GM19463 (cell line): Measurements from ENCODE around the gene RNF8.
"Not testable (repeated sequence)": the region's sequence is repeated elsewhere in the genome, so short reads cannot be mapped to it uniquely, and the experiment has no call there.

ENCODE experiments used
- ATAC-seq: cut with Tn5 transposase; IDR thresholded peaks from one replicate; pipeline ENCODE4 v1.9.1; 2021; ENCODE audit warnings: mild to moderate bottlenecking, moderate library complexity; ENCODE audit not compliant: unreplicated experiment

The RNF8 gene

DNA sequence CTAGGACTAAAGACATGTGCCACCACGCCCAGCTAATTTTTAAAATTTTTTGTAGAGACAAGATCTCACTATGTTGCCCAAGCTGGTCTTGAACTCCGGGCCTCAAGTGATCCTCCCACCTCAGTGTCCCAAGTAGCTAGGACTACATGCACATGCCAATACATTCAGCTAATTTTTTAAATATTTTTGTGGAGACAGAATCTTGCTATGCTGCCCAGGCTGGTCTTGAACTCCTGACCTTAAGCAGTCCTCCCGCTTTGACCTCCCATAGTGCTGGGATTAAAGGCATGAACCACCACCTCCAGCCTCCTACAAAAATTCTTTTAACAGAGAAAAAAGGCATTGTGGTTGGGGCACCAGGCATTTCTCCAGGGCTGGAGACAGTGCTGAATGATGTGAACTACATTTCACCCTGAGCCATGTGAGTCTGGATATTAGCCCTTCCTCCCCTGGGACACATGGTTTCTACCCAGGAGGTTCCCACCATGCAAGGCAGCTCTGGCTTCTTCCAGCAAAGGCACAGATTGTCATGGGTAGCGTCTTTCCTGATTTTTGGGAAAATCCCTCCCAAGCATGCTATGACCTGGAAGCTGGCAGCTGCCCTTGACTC, 42.9 kb downstream of the RNF8 start:
- ATAC-seq: no peak

DNA sequence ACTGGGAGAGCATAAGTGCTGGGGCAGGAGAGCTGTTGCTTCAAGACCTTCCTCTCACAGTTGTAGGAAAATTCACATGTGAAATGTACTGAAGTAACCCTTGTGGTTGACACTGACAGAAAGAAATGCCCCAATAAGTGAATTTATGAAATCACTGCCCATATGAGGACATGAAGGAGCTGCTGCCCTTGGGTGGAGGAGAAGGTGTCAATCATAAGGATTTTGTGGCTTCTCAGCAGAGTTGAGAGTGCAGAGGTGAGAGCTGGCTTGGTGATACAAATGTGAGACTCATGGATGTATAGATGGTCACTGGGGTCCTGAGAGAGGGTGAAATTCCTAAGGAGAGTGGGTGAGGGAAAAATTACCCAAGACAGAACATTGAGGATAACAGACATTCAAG, 45.3 kb downstream of the RNF8 start:
- ATAC-seq: no peak

DNA sequence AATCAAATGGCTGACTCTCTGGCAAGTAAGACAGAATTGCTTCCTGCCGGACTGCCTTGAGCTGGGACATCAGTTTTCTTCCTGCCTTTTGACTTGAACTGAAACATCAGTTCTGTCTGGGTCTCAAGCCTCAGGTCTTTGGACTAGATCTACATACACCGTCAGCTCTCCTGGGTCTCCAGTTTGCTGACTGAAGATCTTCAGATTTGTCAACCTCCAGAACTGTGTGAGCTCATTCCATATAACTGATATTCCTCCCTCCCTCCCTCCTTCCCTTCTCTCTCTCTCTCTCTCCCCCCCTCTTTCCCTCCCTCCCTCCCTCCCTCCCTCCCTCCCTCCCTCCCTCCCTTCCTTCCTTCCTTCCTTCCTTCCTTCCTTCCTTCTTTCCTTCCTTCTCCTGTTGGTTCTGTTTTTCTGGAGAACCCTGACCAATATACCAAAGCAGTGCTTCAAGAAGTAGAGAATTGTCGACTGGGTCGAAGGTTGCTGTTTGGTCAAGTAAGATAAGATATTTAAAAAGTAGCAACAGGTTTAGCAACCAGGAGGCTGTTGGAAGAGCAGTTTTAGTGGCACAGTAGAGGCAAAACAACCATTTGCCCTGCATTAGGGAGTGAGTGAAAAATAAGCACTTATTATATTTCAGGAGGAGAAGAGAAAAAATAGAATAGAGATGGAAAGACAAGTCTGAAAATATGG, 46.2 kb downstream of the RNF8 start:
- no peak for ATAC-seq

DNA sequence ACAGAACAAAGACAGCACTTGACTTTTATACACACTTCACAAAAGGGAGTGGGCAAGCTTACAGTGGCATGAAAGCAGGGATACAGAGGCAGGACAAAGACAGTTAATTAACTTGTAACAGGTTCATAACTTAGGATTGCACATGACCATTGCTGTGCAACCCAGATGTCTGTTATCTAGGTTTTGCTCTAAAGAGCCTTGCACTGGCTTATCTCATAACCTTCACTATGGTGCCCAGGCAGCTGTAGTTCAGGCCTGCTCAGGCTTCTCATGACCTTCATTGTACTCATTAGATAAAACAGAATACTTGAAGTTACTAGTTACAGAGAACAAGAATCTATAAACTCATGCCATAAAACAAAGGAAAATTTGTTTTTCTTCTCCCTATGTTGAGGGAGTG, 47.9 kb downstream of the RNF8 start:
- not testable (repeated sequence) for ATAC-seq

DNA sequence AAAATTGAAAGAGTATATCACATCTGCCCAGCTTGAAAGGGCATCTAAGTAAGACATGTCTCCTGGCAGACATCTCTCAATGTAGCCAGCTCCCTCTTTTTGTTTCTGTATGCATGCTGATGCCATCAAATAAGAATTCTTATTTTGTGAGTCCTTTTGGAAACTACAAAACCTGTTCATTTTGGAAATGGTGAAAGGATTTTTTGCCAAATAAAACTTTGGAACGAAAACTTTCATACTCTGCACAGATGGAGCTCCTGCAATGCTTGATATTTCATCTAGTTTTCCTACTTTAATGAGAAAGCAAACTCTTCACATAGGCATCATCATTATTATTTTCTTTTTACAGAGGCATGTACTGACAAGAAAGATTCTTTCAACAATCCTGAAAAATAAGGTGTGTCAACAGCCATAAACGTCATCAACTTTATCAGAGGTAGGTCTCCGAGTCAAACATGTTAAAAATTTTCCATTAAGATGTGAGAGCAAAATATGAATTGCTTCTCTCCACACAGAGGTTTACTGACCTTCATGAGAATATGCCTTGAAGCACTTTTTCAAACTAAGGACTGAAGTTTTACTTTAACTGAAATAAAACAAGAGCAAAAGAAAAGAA, 53.1 kb downstream of the RNF8 start:
- ATAC-seq: no peak

DNA sequence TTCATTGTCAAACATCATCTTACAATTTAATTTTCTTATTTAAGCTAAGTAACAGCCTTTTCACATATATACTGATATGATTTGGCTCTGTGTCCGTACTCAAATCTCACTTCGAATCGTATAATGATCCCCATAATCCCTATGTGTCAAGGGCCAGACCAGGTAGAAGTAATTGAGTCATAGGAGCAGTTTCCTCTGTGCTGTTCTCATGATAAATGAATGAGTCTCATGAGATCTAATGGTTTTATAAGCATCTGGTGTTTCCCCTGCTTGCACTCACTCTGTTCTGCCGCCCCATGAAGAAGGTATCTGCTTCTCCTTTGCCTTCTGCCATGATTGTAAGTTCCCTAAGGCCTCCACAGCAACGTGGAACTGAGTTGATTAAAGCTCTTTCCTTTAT, 54.2 kb downstream of the RNF8 start:
- ATAC-seq: no peak

DNA sequence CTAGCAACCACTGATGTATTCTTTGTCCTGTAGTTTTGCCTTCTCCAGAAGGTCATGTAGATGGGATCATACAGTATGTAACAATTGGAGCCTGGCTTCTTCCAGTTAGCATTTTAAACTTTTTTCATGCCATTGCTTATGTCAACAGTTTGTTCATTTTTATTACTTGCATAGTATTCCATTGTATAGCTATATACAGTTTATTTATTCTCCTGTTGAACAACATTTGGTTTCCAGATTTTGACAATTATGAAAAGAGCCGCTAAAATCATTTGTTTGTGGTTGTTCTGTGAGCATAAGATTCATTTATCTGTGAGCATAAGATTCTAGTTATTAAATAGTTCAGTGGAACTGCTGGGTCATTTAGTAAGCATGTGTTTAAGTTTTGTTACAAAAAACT, 55.7 kb downstream of the RNF8 start:
- ATAC-seq: no peak

DNA sequence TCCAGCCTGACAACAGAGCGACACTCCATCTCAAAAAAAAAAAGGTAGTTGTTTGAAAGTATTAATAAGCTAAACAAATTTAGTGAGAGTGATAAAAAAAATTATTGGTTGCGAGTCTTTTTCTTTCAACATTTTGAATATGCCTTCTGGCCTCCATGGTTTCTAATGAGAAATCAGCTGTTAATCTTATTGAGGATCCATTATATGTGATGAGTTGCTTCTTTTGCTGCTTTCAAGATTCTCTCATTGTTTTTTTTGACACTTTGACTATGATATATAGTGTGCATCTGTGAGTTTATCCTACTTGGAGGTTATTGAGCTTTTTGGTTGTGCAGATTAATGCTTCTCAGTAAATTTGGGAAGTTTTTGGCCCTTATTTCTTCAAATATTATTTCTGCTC, 63.6 kb downstream of the RNF8 start:
- no peak for ATAC-seq

DNA sequence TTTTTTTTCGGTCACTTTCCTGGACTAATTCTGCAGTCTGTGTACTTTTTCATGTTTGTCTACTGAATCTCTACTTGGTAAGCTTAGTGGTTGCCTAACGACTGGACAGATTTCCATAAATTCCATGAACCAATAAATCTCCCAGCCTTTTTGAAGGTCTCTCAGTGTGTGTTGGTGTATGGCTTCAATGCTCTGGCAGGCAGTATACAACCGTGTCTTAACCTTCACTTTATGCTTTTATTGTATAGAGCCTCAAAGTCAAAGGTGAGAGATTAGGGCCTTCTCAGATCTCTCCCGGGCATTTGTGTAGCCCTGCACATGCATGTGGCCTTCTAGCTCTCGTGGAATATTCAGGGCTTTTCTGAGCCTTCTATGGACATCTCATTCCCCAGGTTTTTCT, 64.9 kb downstream of the RNF8 start:
- ATAC-seq: no peak

DNA sequence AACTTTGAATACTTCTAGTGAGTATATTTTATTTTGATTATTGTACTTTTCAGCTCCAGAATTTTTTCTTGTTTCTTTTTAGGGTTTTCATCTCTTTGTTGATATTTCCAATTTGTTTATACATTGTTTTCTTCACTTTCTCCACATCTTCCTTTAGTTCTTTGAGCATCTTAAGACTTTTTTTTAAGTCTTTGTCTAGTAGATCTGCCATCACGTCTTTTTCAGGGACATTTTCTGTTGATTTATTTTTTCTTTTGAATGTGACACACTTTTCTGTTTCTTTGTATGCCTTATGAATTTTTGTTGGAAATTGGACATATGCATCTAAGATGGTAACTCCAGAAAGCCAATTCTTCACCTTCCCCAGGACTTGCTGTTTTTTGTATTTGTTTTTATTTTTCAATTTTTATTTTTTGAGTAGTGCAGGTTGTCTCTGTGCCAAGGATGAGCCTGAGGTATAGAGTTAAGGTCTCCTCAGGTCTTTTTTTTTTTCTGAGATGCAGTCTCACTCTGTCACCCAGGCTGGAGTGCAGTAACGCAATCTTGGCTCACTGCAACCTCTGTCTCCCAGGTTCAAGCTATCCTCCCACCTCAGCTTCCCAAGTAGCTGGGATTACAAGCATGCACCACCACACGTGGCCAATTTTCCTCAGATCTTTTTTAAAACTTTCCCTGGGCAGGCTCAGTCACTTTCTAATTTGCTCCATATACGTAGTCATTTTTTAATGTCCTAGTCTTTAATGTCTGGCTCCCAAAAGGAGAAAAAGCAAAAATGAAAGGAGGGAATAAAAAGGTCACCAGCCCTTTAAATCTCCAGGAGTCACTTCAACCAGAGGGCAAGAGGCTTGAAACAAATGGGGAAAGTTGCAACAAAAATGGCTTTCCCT, 72.5 kb downstream of the RNF8 start:
- ATAC-seq: no peak

DNA sequence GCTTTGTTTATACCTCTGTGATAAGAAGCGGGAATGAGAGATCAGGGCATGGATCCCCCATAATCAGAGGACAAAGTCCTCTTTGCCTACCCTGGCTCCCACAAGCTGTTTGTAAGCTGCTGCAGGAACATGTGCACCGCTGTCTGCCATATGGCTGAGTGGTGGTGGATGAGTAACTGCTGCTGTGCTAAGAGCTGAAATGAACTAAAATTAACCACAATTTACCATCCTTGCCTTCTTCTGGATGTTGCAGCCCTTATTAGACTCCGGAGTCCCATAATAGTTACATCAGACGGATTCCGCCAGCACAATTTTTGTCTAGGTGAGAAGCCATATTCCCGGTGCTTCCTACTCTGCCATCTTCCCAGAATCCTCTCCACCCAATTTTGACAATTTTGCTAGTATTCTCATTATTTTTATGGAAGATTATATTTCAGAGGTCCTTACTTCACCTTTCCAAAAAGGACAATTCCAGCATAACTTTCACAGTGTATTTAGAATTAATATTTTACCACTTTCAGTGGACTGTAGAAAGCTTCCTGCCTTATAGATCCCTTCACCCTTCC, 73.2 kb downstream of the RNF8 start:
- ATAC-seq: no peak

DNA sequence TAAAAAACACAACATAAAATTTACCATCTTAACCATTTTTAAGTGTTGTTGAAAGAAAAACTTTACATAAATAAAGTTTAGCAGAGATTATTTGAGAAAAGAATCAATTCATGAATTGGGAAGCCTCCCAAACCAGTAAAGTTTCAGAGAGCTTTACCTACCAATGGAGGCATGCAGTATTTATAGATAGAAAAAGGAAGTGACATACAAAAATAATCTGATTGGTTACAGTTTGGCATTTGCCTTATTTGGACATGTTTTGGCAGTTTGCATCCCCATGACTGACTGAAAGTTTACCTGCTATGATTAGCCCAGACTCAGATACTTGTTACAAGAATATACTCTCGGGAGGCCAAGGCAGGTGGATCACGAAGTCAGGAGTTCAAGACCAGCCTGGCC, 75.6 kb downstream of the RNF8 start:
- no peak for ATAC-seq

DNA sequence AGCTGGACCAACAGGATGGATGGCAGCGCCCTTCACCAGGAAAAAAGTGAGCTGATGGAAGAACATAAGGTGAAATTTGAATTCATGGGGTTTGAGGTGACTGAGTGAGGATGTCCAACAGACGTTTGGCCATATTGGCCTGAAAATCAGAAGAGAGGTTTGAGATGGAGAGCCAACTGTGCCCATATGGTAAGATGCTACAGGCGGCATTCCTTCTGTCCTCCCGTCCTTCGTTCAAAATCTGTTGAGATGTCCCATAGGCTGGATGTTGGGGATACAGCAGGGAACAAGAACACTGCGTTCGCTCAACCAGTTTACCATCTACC, 78.8 kb downstream of the RNF8 start:
- ATAC-seq: peak; percentile 2

DNA sequence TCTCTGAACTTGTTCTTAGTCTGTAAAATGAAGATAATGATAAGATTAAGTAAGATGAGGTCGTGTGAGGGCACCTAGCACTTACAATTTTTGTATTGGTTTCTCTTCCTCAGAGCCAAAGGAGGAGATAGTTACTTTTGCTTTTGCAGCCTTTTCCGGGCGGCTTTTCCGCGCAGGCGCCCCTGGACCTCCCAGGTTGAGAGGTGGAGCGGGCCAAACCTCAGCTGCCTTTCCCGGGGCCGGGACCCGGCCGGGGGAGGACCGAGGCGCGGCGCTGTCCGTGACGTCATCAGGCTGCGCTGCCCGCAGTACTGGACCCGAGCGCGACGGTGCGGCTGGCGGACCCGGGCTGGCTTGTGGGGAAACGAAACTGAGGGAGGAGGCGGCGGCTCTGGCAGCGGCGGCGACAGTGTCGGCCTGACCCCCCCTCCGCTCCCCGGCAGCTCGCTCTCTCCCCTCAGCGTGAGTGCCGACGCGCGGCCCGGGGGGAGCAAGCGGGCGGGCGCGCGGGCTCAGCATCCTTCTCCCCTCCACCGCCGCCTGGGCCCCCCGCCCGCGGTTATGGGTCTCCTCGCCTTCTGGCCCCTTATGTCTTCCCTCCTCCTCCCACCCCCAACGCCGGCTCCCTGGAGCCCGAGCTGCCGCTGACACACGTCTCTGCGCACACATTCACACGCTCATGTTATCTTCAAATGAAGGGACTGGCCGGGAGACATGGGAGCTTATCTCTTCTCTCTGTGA, 79.3 kb downstream of the RNF8 start, which contains the start of gene CMTR1:
TSS of gene CMTR1 (plus strand) at position 306 of the 741 bp plus-strand sequence. CDS start 2,409 bp downstream, outside the sequence.
- ATAC-seq: peak; percentile 83

DNA sequence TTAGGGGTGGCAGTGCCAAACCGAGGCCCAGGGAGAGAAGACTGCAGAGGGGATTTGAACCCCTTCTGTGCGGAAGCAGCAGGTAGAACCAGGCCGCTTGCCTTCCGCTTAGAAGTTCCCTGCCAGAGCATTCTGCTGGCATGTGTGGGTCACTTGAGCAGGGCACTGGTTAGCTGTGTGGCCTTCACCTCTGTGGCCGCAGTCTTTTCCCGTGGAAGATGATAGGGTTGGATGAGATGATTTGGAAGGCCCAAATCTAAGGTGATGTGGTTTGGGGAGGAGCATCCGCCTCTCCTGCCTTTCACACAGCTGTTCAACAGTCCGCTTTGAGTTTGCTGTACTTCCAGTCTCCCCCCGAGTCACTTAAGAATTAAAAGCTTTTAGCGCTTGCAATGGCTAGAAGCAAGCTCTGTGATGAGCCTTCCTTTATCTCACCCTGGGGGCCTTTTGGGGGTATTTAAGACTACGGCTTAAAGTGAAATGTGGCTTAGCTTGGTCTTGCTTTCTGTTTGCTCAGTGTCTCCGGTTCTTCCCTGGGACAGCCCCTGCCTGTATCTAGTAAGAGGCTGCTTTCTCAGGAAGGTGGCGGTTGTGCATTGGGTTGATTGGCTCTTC, 80.0 kb downstream of the RNF8 start:
- ATAC-seq: peak; percentile 29

DNA sequence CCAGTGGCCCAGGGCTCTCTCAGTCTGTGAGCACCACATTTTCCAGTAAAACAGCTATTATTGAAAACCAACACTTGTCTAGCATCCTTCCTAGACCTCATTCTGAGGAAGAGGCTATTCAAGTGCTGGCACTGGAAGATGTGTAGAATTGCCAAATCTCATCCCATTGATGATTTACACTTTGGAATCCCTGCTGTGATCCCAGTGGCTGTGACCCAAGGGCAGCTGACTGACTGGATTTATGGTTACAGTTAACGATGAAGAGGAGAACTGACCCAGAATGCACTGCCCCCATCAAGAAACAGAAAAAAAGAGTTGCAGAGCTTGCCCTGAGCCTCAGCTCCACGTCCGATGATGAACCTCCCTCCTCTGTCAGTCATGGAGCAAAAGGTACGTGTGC, 81.6 kb downstream of the RNF8 start:
- no peak for ATAC-seq

DNA sequence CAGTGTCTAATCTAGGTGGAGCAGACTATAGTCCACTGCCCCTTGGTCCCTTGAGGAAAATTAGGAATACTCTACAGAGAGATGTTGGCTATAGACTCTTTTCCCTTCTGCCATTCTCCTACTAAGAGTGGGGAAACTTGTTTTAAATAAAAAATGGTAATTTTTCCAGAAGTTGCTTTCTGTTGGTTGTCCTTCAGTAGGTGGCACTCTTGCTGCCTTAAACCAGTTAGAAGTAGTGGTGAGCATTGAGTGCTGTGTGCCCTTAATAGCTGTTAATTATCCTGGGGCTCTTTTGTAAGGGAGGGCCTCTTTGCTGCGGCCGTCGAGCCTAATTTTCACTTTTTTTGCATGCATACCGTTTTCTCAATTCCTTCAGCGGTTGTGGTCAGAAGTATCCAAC, 82.0 kb downstream of the RNF8 start:
- no peak for ATAC-seq

DNA sequence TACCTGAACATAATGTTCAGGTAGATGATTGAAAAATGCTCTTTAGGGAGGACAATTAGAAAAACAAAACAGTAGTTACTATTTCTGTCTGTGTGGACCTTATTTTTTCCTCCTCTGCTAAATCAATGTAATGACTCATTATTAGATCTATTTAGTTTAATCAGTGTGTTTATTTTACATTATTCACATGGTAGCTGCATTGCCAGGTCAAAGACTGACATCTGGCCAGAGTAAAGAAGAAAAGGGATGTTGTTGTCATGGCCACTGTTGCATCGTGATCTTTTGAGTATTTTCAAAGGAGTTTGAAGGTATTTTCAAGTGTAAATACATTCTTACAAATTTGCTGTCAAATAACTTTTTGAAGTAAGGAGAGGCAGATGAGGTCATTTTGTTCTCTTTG, 85.1 kb downstream of the RNF8 start:
- no peak for ATAC-seq

DNA sequence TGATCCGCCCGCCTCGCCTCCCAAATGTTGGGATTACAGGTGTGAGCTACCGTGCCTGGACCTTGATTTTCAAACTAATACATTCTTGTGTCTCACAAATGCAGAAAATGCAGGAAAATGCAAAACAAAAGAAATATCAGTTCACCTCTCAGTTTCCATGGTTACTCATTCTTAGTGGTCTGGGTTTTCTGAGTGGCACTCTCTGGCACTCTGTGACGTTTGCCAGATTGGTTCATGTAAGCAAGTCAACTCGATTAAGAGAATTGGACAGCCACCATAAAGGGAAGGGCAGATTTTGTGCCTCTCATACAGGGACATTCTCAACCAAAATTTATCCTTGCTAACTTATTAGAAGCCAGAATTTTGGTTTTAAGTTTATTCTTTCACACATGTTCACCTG, 87.9 kb downstream of the RNF8 start:
- ATAC-seq: no peak
